A673 (cell line): Measurements from ENCODE around the gene CDHR3. TPM values are rescaled to one million over a fixed set of nuclear protein-coding genes. Genes with fewer than 3 reads are reported as not detected.
"Not testable (repeated sequence)": the region's sequence is repeated elsewhere in the genome, so short reads cannot be mapped to it uniquely, and the experiment has no call there.

Source experiments
- BruUV-seq: library from RNA; stranded (reverse); fragments of 400-500 nt; replicated peaks from 2 replicates; lab custom pipeline; 2021; lab: Mats Ljungman, UMichigan
- CTCF ChIA-PET: fragments of 300-600 bp; sonication (Branson Sonifier 250); formaldehyde crosslinking; loops from one replicate; lab custom pipeline; 2022; ENCODE audit warnings: antibody characterized with exemption; lab: Charles Lee
- POLR2A ChIA-PET: fragments of 300-600 bp; sonication (Branson Sonifier 250); formaldehyde crosslinking; loops from one replicate; lab custom pipeline; 2022; ENCODE audit warnings: antibody characterized with exemption; ENCODE audit not compliant: low non-redundant PET; lab: Charles Lee
- DNase-seq: peaks from one replicate; pipeline ENCODE4 v3.0.0-alpha.2; 2015; ENCODE audit warnings: low spot score
- H3K27ac ChIP-seq: fragments of 200-600 bp; sonication (generic); 2 replicates; pipeline ENCODE4 v1.5.1; 2016; ENCODE audit warnings: mixed run types, low read depth, mild to moderate bottlenecking, mixed read lengths, antibody characterized with exemption, low read length; ENCODE audit not compliant: poor library complexity, severe bottlenecking
- H3K27me3 ChIP-seq: fragments of 200-600 bp; sonication (generic); replicated peaks from 2 replicates; pipeline ENCODE4 v1.6.1; 2017; ENCODE audit warnings: mixed run types, low read depth, mild to moderate bottlenecking, mixed read lengths, antibody characterized with exemption, low read length; ENCODE audit not compliant: insufficient read depth, poor library complexity
- H3K36me3 ChIP-seq: fragments of 200-600 bp; sonication (generic); 2 replicates; pipeline ENCODE4 v1.6.1; 2016; ENCODE audit warnings: mixed run types, mild to moderate bottlenecking, mixed read lengths, antibody characterized with exemption, low read length; ENCODE audit not compliant: insufficient read depth, poor library complexity, severe bottlenecking
- H3K4me1 ChIP-seq: fragments of 200-600 bp; sonication (generic); 2 replicates; pipeline ENCODE4 v1.6.1; 2017; ENCODE audit warnings: mixed run types, mild to moderate bottlenecking, mixed read lengths, antibody characterized with exemption, low read length; ENCODE audit not compliant: insufficient read depth, poor library complexity, severe bottlenecking
- H3K4me3 ChIP-seq: fragments of 200-600 bp; sonication (generic); 2 replicates; pipeline ENCODE4 v1.5.1; 2016; ENCODE audit warnings: low read depth, mixed run types, mild to moderate bottlenecking, mixed read lengths, low read length; ENCODE audit not compliant: poor library complexity, severe bottlenecking
- H3K9me3 ChIP-seq: fragments of 200-600 bp; sonication (generic); 2 replicates; pipeline ENCODE4 v1.6.1; 2016; ENCODE audit warnings: mixed run types, low read depth, mild to moderate bottlenecking, mixed read lengths, antibody characterized with exemption, low read length; ENCODE audit not compliant: poor library complexity, severe bottlenecking
- CTCF ChIP-seq: fragments of 300-800, 200-600 bp; sonication (generic); conservative IDR thresholded peaks from 2 replicates; pipeline ENCODE4 v1.5.1; 2017; ENCODE audit warnings: low read depth, mild to moderate bottlenecking, antibody characterized with exemption, low read length, moderate library complexity, mixed read lengths
- EZH2 ChIP-seq: fragments of 200-600 bp; sonication (generic); IDR thresholded peaks from 2 replicates; pipeline ENCODE4 v1.6.1; 2017; ENCODE audit warnings: borderline replicate concordance, low read depth, mild to moderate bottlenecking, mixed read lengths, antibody characterized with exemption, low read length; ENCODE audit not compliant: poor library complexity, severe bottlenecking
- intact Hi-C: fragments of 100-400 bp; cut with micrococcal nuclease; formaldehyde crosslinking; loops from one replicate; pipeline ENCODE4 v1.10.0; 2022; ENCODE audit not compliant: unreplicated experiment
- total RNA-seq: library from RNA; stranded (reverse); gene quantifications from 2 replicates; pipeline ENCODE4 v1.2.3, GENCODE V29; 2021

CDHR3 gene
- total RNA-seq, 1 experiment from 2014 or later, result 13.9 TPM

- Histone ChIP-seq H3K4me1 (no peaks in the 10 kb centered on the region), H3K36me3 (no peaks in the 10 kb centered on the region), H3K9me3 (peaks cover under 1% of the 10 kb centered on the region), H3K27ac (no peak overlapping the region), H3K4me3 (no peak overlapping the region), H3K27me3 (no peaks in the 10 kb centered on the region)
- ChIA-PET POLR2A (no interaction called here), CTCF (no interaction called here)
- TF ChIP-seq CTCF, result no peak
- TF ChIP-seq EZH2, result no peak
- no peak for DNase-seq
- no TSS peak for BruUV-seq
- intact Hi-C loops, result loop anchor here (10.0 kb wide), 1 partner anchor 237 kb away; no protein-coding TSS in a partner anchor
These were observed 38.8 kb downstream of the CDHR3 start for GRCh38 chr7:106001886-106002285.

GRCh38 chr7:106003525-106004064 is 40.5 kb downstream of the CDHR3 start:
- BruUV-seq, result no TSS peak
- CTCF ChIA-PET, result interaction anchor here (0.8 kb wide), 1 partner anchor 240 kb away, joined by 6 read pairs; no protein-coding TSS in a partner anchor

GRCh38 chr7:106006906-106007305 is 43.8 kb downstream of the CDHR3 start:
- Histone ChIP-seq H3K27me3 (no peaks in the 10 kb centered on the region), H3K27ac (no peak overlapping the region), H3K4me1 (peaks cover 16% of the 10 kb centered on the region), H3K4me3 (no peak overlapping the region), H3K36me3 (no peaks in the 10 kb centered on the region), H3K9me3 (peaks cover 3% of the 10 kb centered on the region)
- TF ChIP-seq CTCF (no peak), EZH2 (no peak)
- CTCF ChIA-PET, result no interaction called here
- no peak for DNase-seq
- no TSS peak for BruUV-seq
- intact Hi-C loops, result loop anchor here (10.0 kb wide), 1 partner anchor 242 kb away; no protein-coding TSS in a partner anchor
- POLR2A ChIA-PET, result no interaction called here

More at GRCh38 chr7:106003525-106004064, 40.5 kb downstream of the CDHR3 start:
- H3K4me3 ChIP-seq, result no peak overlapping the region
- no peaks in the 10 kb centered on the region for H3K4me1 ChIP-seq
- H3K27ac ChIP-seq, result no peak overlapping the region
- POLR2A ChIA-PET, result no interaction called here
- DNase-seq, result no peak
- intact Hi-C loops, result loop anchor here (10.0 kb wide), 1 partner anchor 239 kb away; no protein-coding TSS in a partner anchor
- no peaks in the 10 kb centered on the region for H3K36me3 ChIP-seq
- no peaks in the 10 kb centered on the region for H3K27me3 ChIP-seq
- H3K9me3 ChIP-seq, result peaks cover 3% of the 10 kb centered on the region
- TF ChIP-seq CTCF (no peak), EZH2 (no peak)

- H3K9me3 ChIP-seq, POLR2A ChIA-PET, BruUV-seq, H3K36me3 ChIP-seq, H3K27ac ChIP-seq, H3K4me3 ChIP-seq, CTCF ChIA-PET, DNase-seq, H3K27me3 ChIP-seq: not testable (repeated sequence)
- intact Hi-C loops, result loop anchor here (10.0 kb wide), 1 partner anchor 243 kb away; no protein-coding TSS in a partner anchor
- H3K4me1 ChIP-seq, result peaks cover 16% of the 10 kb centered on the region
These were observed 44.7 kb downstream of the CDHR3 start for GRCh38 chr7:106007796-106008195.
